C4-2B (cell line): ENCODE measurements around the gene FAM222A.

Experiments used
- H3K27ac ChIP-seq: fragments of 450-650 bp; 2 replicates; pipeline ENCODE4 v1.5.1; 2017
- ZFX ChIP-seq: fragments of 450-650 bp; IDR thresholded peaks from 2 replicates; pipeline ENCODE4 v1.6.1; 2017
- TF ChIP-seq, protein P1 (sequence below): fragments of 450-650 bp; conservative IDR thresholded peaks from 2 replicates; pipeline ENCODE4 v1.5.1; 2017; ENCODE audit warnings: mild to moderate bottlenecking

Gene FAM222A

DNA sequence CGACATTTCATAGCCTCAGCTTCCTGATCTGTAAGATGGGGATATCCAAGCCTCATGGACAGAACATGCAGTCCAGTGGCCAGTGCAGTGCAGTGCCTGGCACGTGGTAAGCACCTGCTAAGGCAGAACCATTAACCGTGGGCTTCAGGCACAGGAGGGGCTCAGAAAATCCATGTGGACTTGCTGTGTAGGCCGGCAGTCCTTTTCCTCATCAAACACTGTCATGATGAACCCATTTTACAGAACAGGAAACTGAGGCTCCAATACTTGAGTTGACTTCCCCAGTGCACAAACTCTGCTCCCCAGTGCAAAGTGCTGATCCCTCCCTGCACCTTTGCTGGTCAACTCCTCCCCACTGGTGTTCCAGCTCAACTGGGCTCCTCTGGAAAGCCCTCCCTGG is 101.6 kb downstream of the FAM222A start:
- TF ChIP-seq, protein P1, sequence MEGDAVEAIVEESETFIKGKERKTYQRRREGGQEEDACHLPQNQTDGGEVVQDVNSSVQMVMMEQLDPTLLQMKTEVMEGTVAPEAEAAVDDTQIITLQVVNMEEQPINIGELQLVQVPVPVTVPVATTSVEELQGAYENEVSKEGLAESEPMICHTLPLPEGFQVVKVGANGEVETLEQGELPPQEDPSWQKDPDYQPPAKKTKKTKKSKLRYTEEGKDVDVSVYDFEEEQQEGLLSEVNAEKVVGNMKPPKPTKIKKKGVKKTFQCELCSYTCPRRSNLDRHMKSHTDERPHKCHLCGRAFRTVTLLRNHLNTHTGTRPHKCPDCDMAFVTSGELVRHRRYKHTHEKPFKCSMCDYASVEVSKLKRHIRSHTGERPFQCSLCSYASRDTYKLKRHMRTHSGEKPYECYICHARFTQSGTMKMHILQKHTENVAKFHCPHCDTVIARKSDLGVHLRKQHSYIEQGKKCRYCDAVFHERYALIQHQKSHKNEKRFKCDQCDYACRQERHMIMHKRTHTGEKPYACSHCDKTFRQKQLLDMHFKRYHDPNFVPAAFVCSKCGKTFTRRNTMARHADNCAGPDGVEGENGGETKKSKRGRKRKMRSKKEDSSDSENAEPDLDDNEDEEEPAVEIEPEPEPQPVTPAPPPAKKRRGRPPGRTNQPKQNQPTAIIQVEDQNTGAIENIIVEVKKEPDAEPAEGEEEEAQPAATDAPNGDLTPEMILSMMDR = no peak
- no peak for TF ChIP-seq ZFX
- no peak overlapping the region for H3K27ac ChIP-seq

DNA sequence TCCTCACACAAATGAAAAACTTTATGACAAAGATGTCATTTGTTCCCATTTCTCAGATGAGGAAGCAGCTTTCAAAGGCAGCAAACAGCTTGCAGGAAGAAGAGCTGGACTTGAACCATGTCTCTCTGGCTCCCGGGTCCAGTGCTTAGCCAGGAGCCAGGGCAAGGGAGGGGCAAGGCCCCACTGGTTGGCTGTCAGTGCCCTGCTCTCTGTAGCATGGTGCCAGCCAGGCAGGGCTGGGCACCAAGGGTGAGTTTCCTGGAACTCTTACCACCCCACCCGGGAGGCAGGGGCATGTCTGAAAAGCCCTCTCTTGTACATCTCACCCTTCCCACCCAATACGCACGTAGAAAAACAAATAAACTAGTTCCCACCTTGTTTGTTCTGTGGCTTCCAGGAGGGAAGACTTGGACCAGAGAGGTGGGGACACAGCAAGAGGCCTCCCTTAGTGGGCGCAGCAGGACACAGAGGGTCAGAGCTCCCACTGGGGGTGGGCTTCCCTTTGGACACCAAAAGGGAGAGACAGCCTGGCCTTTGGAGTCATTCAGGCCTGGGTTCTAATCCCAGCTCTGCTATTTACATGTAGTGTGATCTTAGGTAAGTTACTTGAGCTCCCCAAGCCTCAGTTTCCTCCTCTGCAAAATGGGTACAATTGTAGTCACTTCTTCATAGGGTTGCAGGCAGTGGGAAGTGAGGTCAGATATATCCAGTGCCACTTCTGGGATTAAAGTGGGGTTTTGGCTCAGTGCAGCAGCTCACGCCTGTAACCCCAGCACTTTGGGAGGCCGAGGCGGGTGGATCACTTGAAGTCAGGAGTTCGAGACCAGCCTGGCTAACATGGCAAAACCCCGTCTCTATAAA is 102.4 kb downstream of the FAM222A start:
- TF ChIP-seq ZFX = no peak
- TF ChIP-seq, protein P1 = no peak

DNA sequence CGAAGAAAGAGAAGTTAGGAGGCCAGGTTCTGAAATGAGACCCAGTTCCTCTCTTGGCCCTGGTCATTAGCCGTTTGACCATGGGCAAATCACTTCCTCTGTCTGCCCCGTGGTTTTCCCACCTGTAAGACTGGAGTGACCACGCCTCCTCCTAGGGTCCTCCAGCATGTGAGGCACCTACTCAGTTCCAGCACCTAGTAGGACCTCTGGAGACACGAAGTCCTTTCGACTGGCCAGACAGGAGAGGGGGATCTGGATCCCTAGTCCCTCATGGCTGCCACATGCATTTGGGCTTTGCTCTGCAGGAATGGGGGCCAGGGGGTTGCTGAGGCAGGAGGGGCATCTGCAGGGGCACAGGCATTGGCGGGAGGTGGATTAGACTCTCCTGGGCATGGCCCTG is 103.2 kb downstream of the FAM222A start:
- no peak overlapping the region for H3K27ac ChIP-seq
- TF ChIP-seq, protein P1 = no peak
- no peak for TF ChIP-seq ZFX

More for the DNA sequence above, 102.4 kb downstream of the FAM222A start:
- no peak overlapping the region for H3K27ac ChIP-seq

DNA sequence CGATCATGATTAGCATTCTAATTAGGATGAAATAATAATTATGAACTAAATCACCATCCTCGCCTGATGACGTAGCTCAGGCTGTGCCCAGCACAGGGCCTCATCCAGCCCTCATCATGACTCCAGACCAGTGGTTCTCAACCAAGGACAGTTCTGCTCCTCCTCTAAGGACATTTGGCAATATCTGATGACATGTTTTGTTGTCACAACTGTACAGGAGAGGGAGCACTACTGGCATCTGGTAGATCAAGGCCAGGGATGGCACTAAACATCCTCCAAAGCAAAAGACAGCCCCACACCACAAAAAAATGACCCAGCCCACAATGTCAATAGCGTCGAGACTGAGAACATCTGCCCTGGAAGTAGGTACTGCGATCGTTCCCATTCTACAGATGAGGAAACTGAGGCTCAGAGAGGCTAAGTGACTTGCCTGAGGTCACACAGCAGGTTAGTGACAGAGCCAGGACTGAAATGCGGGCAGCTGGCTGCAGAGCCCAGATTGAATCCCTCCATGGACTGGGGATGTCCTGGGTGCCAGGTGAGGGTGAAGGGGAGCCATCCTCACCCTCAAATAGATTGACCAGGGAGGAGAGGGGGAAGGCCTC is 104.1 kb downstream of the FAM222A start:
- no peak for TF ChIP-seq ZFX
- TF ChIP-seq, protein P1 = no peak
- H3K27ac ChIP-seq = no peak overlapping the region

DNA sequence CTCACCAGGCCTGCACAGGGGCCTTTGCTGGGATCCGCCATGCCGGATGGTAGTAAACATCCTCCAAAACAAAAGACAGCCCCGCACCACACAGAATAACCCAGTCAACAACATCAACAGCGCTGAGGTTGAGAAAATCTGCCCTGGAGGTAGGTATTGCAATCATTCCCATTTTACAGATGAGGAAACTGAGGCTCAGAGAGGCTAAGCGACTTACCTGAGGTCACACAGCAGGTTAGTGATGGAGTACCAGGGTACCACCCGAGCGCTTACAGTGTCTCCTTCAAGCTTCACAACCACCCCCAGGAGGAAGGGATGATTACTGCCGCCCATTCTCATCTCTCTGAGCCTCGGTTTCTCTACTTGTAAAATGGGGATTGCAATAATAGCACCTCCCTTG is 104.6 kb downstream of the FAM222A start:
- H3K27ac ChIP-seq = no peak overlapping the region
- TF ChIP-seq ZFX = no peak
- TF ChIP-seq, protein P1 = no peak

DNA sequence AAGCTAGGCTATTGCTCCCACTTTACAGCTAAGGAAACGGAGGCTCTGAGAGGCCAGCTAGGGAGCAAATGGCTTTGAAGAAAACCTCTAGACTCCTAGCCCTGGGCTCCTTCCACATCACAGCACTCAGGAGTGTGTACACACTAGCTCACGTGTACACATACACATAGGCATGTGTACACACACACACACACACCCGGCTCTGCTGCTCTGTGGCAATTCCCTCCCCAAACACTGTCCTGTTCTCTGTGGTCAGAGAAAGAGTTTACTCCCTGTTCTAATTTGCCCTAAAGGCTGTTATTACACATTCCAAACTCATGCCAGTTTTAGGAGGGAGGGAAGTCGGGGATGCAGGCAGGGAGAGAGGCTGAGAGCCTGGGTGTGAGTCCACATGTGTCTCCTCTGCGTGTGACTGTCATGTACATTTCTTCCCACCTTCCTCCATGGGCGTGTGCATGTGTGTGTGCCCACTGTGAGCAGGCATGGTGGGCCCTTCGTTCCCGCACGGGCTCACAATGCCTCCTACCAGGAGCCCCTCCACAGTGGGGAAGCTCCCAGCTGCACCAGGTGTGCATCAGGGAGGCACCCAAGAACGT is 105.4 kb downstream of the FAM222A start:
- TF ChIP-seq, protein P1 = no peak
- no peak for TF ChIP-seq ZFX
- no peak overlapping the region for H3K27ac ChIP-seq
